Embryonic facial prominence (tissue), 1 donor: ENCODE results near the gene ESR1.
"Not testable (repeated sequence)": the region's sequence is repeated elsewhere in the genome, so short reads cannot be mapped to it uniquely, and the experiment has no call there.

Experiments
- DNase-seq: peaks from one replicate; pipeline ENCODE4 v3.0.0-alpha.2; 2016; ENCODE audit errors: extremely low spot score

The ESR1 gene

GRCh38 chr6:152054441-152054840 lies 247.0 kb downstream of the ESR1 start:
- DNase-seq: no peak

DNA sequence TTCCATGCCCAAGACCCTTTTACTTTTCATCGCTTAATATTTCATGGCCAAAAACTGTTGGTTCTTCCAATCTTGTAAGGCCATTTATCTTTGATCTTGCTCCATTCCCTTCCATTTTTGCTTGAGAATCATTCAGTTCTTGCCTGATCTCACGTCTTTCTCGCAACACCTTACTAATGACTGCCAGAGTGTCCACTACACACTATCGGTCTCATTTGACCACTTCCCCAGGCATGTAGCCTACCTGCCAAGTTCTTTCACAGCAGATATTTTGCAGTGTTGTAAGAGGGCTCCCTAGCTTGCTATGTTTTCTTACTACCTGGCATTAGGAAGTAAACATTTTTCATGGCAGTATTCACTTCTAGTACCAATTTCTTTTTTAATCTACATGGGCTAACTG lies 248.0 kb downstream of the ESR1 start:
- no peak for DNase-seq

DNA sequence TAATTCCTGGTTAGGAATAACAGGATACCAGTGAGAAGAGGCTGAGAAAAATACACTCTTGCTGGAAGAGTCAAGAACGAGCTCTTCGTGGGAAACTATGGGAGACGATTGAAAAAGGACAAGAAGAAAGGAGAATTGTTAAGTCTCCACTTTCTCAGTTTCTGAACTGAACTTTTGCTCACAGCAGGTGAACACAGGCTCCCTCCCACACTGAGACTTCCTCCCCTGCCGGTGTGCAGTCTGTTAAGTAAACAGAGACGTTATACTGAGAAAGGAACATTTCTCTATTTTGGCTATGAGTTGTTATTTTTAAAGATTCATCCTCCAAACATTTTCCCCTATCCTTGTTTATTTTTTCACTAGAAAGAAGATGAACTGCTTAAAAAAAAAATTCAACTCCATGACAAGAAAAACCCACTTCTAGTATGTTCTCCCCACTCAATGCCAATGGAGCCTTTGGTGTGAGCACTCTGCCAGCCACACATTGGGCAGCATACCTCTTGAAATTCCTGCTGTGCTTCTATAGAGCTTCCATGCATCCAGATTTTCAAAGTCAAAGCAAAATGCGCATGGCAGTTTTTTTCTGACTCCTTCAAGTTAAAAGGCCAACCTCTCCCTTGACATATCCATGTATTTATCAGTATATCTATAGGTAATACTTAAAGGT lies 250.5 kb downstream of the ESR1 start:
- no peak for DNase-seq

- no peak for DNase-seq
Measured at GRCh38 chr6:152059909-152060308, 252.4 kb downstream of the ESR1 start.

DNA sequence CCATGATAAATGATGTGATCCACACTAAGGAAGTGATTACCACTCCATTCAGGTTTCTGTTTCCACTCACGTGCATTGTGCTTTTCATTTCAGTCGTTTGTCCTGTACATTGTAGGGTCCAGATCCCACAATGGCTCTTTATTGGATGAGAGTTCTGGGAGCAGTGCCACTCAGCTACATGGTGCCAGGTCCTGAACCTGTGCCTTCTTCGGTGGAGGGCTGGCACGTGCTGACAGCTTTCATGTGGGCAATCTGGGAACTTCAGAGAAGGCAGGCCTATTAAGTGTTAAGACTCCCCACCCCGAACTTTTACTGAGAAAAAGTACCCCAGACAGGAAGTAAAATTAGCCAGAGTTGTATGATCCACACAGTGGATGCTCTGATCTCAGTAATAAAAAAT lies 255.0 kb downstream of the ESR1 start:
- no peak for DNase-seq

GRCh38 chr6:152063170-152063921 lies 255.9 kb downstream of the ESR1 start:
- no peak for DNase-seq

DNA sequence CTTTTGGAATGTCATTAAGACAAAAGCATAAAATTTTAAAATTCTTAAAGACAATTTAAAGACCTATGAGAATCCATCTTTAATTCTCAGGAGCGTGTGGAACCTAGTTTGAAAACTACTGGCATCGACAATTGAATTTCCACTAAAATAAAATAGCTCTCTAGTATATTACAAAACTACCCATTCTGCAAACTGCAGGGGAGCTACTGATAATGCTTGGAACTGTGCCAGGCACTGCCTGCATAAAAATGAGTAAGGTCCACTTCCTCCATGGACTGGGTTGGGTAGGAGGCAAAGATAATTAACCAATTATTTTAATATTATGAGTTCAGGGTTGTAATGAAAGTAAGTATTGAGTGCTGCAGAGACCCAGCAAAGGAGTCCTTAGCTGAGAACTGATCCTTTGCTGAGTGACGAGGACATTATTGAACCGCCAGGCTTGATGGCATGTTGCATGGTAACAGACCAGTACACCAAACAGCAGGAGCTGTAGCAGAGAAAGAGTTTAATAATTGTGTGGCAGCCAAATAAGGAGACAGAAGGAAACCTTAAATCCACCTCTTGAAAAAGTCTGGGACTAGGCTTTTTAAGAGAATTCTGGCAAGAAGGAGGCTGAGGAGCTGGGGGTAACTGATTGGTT lies 261.3 kb downstream of the ESR1 start:
- no peak for DNase-seq

DNA sequence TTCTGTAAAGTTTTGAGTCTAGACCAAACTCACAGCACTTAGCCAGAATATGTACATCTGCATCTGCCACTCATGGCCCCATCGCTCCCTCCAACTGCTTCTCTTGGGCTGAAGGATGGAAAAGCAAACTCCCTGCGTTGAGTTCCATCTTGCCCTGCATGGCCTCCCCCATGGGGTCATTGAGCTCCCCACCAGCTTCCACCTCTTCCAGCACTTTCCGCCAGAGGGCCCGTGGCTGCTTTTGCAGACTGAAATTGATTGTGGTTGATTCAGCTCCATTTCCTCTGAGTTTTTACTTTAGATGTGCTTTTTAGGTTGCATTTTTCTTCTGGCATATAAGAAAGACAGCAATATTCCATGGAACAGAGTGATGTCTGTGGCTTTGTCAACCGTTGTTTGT lies 263.1 kb downstream of the ESR1 start:
- DNase-seq: no peak

DNA sequence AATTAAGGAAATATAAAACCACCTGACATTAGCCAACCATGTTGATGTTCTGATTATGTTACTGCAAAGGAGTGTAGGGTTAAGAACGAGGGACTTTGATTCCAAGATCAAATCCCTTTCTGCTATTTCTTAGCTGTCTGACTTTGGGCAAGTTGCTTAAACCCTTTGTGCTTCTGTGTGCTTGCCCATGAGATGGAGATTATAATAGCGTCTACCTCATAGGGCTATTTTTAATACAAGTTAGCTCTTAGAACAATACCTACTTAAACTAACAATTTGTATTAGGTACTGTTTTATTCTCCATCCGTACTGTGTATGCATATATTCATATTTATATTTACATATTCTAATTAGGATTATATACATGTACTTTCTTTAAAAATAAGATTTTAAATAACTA lies 263.8 kb downstream of the ESR1 start:
- DNase-seq: no peak

DNA sequence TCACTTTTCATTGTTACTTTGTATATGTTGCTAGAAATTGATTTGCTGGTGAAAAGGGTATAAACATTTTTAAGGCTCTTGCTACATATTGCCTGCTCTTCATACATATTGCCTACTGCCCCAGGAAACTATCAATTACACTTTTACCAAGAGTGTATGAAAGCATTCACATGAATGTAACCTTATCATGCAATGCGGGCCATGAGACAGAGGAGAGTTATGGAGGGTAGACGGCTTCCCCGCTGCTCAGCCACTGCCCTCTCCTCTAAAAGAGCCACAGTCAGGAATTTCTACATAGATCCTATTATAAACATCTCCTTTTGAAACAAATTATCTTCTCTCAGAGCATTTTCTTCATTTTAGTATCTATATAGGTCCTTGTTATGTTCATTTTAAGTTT lies 264.4 kb downstream of the ESR1 start:
- no peak for DNase-seq

DNA sequence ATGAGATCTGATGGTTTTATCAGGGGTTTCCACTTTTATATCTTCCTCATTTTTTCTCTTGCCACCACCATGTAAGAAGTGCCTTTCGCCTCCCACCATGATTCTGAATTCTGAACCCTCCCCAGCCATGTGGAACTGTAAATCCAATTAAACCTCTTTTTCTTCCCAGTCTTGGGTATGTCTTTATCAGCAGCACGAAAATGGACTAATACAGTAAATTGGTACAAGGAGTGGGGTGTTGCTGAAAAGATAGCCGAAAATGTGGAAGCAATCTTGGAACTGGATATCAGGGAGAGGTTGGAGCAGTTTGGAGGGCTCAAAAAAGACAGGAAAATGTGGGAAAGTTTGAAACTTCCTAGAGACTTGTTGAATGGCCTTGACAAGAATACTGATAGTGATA lies 268.8 kb downstream of the ESR1 start:
- DNase-seq: not testable (repeated sequence)

- no peak for DNase-seq
Measured at GRCh38 chr6:152078001-152078400, 270.5 kb downstream of the ESR1 start.

DNA sequence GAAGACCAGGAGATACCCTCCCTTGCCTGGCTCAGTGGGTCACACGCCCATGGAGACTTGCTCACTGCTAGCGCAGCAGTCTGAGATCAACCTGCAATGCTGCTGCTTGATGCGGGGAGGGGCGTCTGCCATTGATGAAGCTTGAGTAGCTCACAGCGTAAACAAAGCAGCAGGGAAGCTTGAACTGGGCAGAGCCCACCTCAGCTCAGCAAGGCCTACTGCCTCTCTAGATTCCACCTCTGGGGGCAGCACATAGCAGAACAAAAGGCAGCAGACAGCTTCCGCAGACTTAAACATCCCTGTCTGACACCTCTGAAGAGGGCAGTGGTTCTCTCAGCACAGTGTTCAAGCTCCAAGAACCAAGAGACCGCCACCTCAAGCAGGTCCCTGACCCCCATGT lies 271.3 kb downstream of the ESR1 start:
- DNase-seq: no peak

DNA sequence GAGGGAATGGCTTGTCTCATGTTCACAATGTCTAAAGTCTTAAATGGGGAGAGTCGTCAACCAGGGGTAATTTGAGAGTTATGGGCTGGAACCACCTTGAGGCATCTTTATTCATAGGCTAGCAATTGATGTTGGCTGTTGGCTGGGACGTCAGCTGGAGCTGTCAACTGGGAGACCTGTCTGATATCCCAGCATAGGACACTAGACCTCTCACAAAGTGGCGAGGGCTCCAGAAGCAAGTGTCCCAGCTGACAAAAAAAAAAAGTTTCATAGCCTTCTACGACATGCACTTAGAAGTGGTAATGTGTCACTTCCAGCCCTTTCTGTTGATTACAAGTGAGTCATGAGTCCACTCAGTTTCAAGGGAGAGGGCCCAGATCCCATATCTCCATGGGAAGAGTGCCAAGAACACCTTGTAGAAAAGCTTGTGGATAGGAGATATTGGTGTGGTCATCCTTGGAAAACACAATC lies 278.0 kb downstream of the ESR1 start:
- no peak for DNase-seq

GRCh38 chr6:152086223-152086873 lies 278.9 kb downstream of the ESR1 start:
- no peak for DNase-seq

DNA sequence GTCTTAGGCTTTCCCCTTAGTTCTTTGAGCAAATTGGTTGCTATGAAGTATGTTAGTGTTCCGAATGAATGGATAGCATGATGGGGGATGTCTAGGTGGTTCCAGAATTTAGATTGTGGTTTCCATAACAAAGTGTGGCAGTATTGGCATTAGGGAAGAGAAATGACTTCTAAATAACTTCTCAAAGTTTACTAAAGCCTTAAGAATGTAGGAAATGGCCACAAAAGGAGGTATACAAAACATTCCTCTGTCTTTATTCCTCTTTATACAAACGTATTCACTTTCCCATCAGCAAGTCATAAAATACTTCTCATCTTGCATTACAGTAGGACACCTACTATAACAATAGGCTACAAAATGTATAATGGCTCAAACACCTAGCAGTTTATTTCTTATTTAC lies 279.6 kb downstream of the ESR1 start:
- DNase-seq: no peak

- no peak for DNase-seq
Measured at GRCh38 chr6:152087701-152088100, 280.2 kb downstream of the ESR1 start.

DNA sequence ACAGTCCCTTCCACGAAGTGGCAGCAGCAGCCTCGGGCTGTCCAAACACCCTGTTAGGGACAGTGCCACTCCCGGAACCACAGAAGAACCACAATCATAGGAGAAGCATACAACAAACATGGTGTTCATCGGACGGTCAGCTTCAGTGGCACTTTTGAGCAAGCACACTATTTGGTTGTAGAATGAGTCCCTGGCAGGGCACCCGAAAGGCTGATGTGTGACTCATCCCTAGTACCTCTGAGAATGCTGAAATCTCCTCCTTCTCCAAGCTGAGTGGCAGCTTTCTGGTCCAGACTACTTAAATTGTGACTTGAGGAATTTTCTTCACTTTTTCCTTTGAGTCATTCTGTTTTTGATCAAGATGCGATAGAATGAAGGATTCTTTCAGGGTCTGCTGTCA lies 282.5 kb downstream of the ESR1 start:
- DNase-seq: no peak

DNA sequence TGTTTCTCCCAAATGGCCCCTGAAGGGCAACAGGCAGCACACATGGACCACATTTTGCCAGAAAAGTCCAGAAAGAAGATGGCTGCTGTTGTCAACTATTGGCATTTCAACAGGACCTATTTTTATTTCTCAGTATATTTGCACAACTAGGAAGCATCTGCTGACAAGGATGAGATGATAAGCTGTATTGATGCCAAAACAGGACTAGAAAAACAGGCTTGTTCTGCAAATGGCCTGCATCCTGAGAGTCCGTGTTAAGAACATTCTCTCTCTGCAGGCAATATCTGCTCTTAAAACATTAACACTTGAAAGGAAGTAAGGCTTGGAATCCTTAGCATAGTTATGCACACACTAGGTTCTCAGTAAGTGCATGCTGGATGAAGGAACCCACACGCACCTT lies 283.7 kb downstream of the ESR1 start:
- no peak for DNase-seq

DNA sequence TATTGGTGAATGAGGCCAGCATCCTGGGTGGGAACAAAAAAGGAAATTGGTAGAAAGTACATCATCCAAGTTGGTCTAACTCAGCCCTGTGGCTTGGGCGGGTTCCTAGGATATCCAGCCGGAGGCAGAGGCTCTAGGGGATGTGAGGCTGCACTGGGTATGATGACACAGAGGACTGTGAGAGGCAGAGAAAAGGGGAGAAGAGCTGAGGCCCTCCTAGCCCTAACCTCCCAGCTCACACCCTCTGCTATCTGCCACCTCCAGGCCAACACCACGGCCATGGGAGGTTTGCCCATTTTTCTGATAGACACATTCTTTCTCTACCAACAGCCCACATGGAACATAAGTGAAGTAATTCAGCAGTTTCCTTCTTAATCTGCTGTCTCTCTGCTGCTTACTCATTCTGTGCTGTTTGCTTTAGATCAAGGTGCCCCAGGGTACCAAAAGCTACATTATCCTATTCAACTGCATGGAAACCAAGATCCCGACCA lies 284.4 kb downstream of the ESR1 start:
- DNase-seq: no peak

DNA sequence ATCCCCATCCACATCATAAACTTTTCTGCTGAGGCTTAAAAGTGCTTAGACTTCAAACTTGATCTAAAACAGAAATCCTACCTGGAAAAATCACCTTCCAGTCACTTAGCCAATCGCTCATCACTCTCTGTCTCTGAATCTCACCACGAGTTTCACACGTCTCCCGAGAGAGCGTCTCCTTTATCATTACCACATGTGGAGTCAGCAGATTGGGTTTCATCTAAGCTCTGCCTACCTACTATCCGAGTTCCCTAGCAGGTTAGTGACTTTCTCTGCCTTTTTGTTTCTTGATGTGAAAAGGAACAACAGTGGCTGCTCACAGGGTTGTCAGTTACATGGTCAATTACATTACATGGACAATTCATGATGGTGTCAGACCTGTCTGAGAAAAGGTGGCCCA lies 286.2 kb downstream of the ESR1 start:
- DNase-seq: no peak

GRCh38 chr6:152094276-152094675 lies 286.8 kb downstream of the ESR1 start:
- no peak for DNase-seq
